BE2C (cell line): ENCODE measurements around the gene PRKAR1A.

ENCODE experiments used
- DNase-seq: peaks from one replicate; pipeline ENCODE4 v3.0.0-alpha.2; 2020
- H3K27me3 ChIP-seq: fragments of 250-450 bp; sonication (Bioruptor Pico); 2 replicates; pipeline ENCODE4 v1.5.1; 2020; ENCODE audit warnings: mild to moderate bottlenecking
- H3K36me3 ChIP-seq: fragments of 250-450 bp; sonication (Bioruptor Pico); 2 replicates; pipeline ENCODE4 v1.5.1; 2020; ENCODE audit warnings: mild to moderate bottlenecking
- H3K4me1 ChIP-seq: fragments of 250-450 bp; sonication (Bioruptor Pico); 2 replicates; pipeline ENCODE4 v1.5.1; 2020
- H3K4me3 ChIP-seq: 2 replicates; pipeline ENCODE4 v1.5.1; 2011; ENCODE audit warnings: low read depth, low read length
- H3K9me3 ChIP-seq: fragments of 250-450 bp; sonication (Bioruptor Pico); 2 replicates; pipeline ENCODE4 v1.5.1; 2020
- CTCF ChIP-seq: IDR thresholded peaks from 2 replicates; pipeline ENCODE4 v1.5.1; 2012; ENCODE audit warnings: mild to moderate bottlenecking, low read depth, low read length

PRKAR1A gene

GRCh38 chr17:68568581-68568980 lies 56.4 kb downstream of the PRKAR1A start:
- Histone ChIP-seq H3K27me3 (peaks cover 10% of the 10 kb centered on the region), H3K9me3 (no peaks in the 10 kb centered on the region), H3K36me3 (no peaks in the 10 kb centered on the region), H3K4me1 (no peaks in the 10 kb centered on the region), H3K4me3 (no peak overlapping the region)
- DNase-seq: no peak
- TF ChIP-seq CTCF: no peak

- no peak for DNase-seq
- peaks cover 10% of the 10 kb centered on the region for H3K27me3 ChIP-seq
- no peaks in the 10 kb centered on the region for H3K4me1 ChIP-seq
- no peaks in the 10 kb centered on the region for H3K9me3 ChIP-seq
- no peak for TF ChIP-seq CTCF
- H3K4me3 ChIP-seq: no peak overlapping the region
- H3K36me3 ChIP-seq: no peaks in the 10 kb centered on the region
Observed at GRCh38 chr17:68569346-68569745, 57.1 kb downstream of the PRKAR1A start.

GRCh38 chr17:68570526-68570925 lies 58.3 kb downstream of the PRKAR1A start:
- H3K36me3 ChIP-seq: no peaks in the 10 kb centered on the region
- TF ChIP-seq CTCF: no peak
- peaks cover 10% of the 10 kb centered on the region for H3K27me3 ChIP-seq
- H3K9me3 ChIP-seq: no peaks in the 10 kb centered on the region
- DNase-seq: no peak
- H3K4me1 ChIP-seq: no peaks in the 10 kb centered on the region
- no peak overlapping the region for H3K4me3 ChIP-seq

- TF ChIP-seq CTCF: no peak
- Histone ChIP-seq H3K36me3 (no peaks in the 10 kb centered on the region), H3K9me3 (no peaks in the 10 kb centered on the region), H3K4me3 (no peak overlapping the region), H3K27me3 (no peaks in the 10 kb centered on the region; the same call in 1 of the 2 replicates), H3K4me1 (no peaks in the 10 kb centered on the region)
- no peak for DNase-seq
Observed at GRCh38 chr17:68572138-68572842, 60.1 kb downstream of the PRKAR1A start.

GRCh38 chr17:68573338-68573737 lies 61.1 kb downstream of the PRKAR1A start:
- Histone ChIP-seq H3K27me3 (no peaks in the 10 kb centered on the region), H3K4me1 (no peaks in the 10 kb centered on the region), H3K4me3 (no peak overlapping the region), H3K36me3 (no peaks in the 10 kb centered on the region), H3K9me3 (no peaks in the 10 kb centered on the region)
- no peak for DNase-seq
- TF ChIP-seq CTCF: no peak

GRCh38 chr17:68576137-68576536 lies 63.9 kb downstream of the PRKAR1A start:
- TF ChIP-seq CTCF: no peak

More at GRCh38 chr17:68576137-68576536, 63.9 kb downstream of the PRKAR1A start:
- H3K36me3 ChIP-seq: no peaks in the 10 kb centered on the region
- DNase-seq: no peak
- no peaks in the 10 kb centered on the region for H3K9me3 ChIP-seq
- H3K4me1 ChIP-seq: no peaks in the 10 kb centered on the region
- 0 out of 2 replicates have a peak, but pooled peaks cover 5% of the 10 kb centered on the region for H3K27me3 ChIP-seq
- no peak overlapping the region for H3K4me3 ChIP-seq
